ENCODE data around the gene PRKCE. TPM values are rescaled to one million over a fixed set of nuclear protein-coding genes. Genes with fewer than 3 reads are reported as not detected.

Gene PRKCE
- total and polyA plus RNA-seq, 7 experiments from 2014 or later, result 1.4 to 37.9 (median 19.5) TPM

DNA sequence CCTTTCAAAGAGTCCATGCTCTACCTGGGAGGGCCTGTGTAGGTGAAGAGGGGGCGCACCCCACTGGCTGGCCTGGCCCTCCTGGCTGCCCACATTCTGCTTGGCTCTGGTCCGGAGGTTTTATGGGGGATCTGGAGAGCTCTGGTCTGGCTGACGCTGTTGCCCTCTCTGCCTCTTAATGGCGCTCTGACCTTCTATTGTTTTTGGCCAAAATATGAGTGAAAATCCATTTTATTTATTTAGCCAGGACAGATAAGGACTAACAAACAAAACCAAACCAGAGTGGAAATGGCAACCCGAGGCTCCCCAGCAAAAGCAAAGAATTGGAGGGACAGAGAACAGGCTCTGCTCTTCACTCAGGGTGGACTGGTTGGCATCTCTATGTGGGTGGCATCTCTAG is 45.7 kb downstream of the PRKCE start:
- H3K36me3 ChIP-seq (ENCODE audit: control insufficient read depth in 2 of 3, insufficient read depth in 3 of 3, low read length in 3 of 3), result no peaks in the 10 kb centered on the region
- no peak overlapping the region for H3K27ac ChIP-seq (ENCODE audit: low read depth, low read length)
- intact Hi-C loops (cut with micrococcal nuclease), result no loop called here
- no peaks in the 10 kb centered on the region for H3K9me3 Mint-ChIP-seq
- H3K27me3 Mint-ChIP-seq, result no peaks in the 10 kb centered on the region
- ChIA-PET POLR2A (no interaction called here), CTCF (interaction anchor here (1.2 kb wide), 1 partner anchor 12 kb away, joined by 3 read pairs; no protein-coding TSS in a partner anchor)
- peaks cover 0 to 20% (median 0%) of the 10 kb centered on the region in 5 donors for H3K36me3 Mint-ChIP-seq
- DNase-seq, result no peak
- no peaks in the 10 kb centered on the region for H3K9me3 ChIP-seq (ENCODE audit: control insufficient read depth in 2 of 3, low read length in 3 of 3)
- H3K27me3 ChIP-seq (ENCODE audit: control insufficient read depth in 2 of 2, insufficient read depth in 2 of 2, low read length in 2 of 2), result no peaks in the 10 kb centered on the region
- H3K4me1 Mint-ChIP-seq, result peaks cover 0 to 15% (median 7%) of the 10 kb centered on the region in 7 donors
- H3K4me1 ChIP-seq (ENCODE audit: control insufficient read depth in 2 of 2, insufficient read depth in 2 of 2, low read length in 2 of 2), result no peaks in the 10 kb centered on the region
- H3K27ac Mint-ChIP-seq, result no peak overlapping the region
- no peak overlapping the region for H3K4me3 ChIP-seq (ENCODE audit: low read length)
- H3K4me3 Mint-ChIP-seq, result no peak overlapping the region
- ATAC-seq, result no peak

DNA sequence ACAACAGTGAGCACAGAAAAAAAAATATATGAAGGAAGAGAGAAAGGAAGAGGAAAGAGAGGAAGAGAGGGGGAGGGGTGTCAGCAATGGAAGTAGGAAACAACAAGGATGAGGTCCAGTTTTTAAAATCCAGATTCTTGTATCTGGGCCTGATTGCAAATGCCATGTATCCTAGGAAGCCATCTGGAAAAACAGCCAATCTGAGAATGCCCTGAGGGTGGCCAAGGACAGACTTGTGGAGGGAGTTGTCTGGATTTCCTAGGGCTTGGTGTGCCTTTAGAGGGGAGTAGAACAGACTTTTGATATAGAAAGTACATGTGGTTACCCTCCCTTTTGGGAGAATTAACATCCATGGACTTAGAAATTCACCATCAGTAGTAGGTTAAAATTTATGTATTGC is 47.1 kb downstream of the PRKCE start:
- ChIA-PET POLR2A (no interaction called here), CTCF (no interaction called here)
- Mint-ChIP-seq H3K27me3 (no peaks in the 10 kb centered on the region), H3K27ac (peak overlapping the region in 1 of 9 donors; percentile 57), H3K4me3 (no peak overlapping the region), H3K9me3 (no peaks in the 10 kb centered on the region), H3K4me1 (peaks cover 0 to 15% (median 6%) of the 10 kb centered on the region in 7 donors), H3K36me3 (peaks cover 0 to 20% (median 0%) of the 10 kb centered on the region in 5 donors)
- DNase-seq (no peak), ATAC-seq (no peak)
- Histone ChIP-seq H3K36me3 (ENCODE audit: control insufficient read depth in 2 of 3, insufficient read depth in 3 of 3, low read length in 3 of 3) (no peaks in the 10 kb centered on the region), H3K27me3 (ENCODE audit: control insufficient read depth in 2 of 2, insufficient read depth in 2 of 2, low read length in 2 of 2) (no peaks in the 10 kb centered on the region), H3K9me3 (ENCODE audit: control insufficient read depth in 2 of 3, low read length in 3 of 3) (no peaks in the 10 kb centered on the region), H3K4me1 (ENCODE audit: control insufficient read depth in 2 of 2, insufficient read depth in 2 of 2, low read length in 2 of 2) (no peaks in the 10 kb centered on the region), H3K27ac (ENCODE audit: low read depth, low read length) (no peak overlapping the region), H3K4me3 (ENCODE audit: low read length) (no peak overlapping the region)
- intact Hi-C loops (cut with micrococcal nuclease), result no loop called here

DNA sequence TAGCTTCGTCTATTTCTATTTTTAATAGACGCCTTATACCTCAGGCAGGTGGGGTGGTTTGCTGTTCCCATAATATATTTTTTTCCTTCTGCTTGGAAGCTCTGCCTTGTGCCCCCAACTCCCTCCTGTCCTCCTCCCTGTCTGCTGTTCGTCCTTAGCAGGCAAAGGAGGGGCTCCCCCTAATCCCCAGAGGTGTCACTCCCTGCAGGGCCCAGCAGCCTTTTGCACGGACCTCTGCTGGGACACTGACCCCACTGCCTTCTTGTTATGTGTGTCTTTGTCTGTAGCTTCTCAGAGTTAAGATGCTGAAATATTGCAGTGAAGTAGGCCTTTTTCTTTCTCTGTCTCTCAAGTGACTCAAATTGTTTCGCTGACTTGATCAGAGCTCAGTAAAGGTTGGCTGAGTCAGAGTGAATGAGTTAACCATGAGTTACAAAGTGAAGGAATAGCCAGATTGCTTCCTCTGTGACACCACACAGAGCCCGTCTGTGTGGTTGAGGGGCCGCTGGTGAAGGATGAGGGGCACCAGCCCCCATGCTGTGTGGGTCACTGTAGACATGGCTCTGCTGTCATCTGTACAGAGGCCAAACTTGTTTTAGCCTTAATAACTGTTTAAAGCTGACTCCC is 47.7 kb downstream of the PRKCE start:
- H3K36me3 ChIP-seq (ENCODE audit: control insufficient read depth in 2 of 3, insufficient read depth in 3 of 3, low read length in 3 of 3), result no peaks in the 10 kb centered on the region
- no peak for DNase-seq
- H3K4me3 Mint-ChIP-seq, result no peak overlapping the region
- no peaks in the 10 kb centered on the region for H3K27me3 Mint-ChIP-seq
- CTCF ChIA-PET, result no interaction called here
- no peaks in the 10 kb centered on the region for H3K4me1 ChIP-seq (ENCODE audit: control insufficient read depth in 2 of 2, insufficient read depth in 2 of 2, low read length in 2 of 2)
- H3K4me1 Mint-ChIP-seq, result peaks cover 0 to 15% (median 6%) of the 10 kb centered on the region in 7 donors
- no peaks in the 10 kb centered on the region for H3K9me3 Mint-ChIP-seq
- peak; percentile 12 for ATAC-seq
- H3K27ac ChIP-seq (ENCODE audit: low read depth, low read length), result no peak overlapping the region
- no peaks in the 10 kb centered on the region for H3K9me3 ChIP-seq (ENCODE audit: control insufficient read depth in 2 of 3, low read length in 3 of 3)
- H3K27ac Mint-ChIP-seq, result no peak overlapping the region
- H3K27me3 ChIP-seq (ENCODE audit: control insufficient read depth in 2 of 2, insufficient read depth in 2 of 2, low read length in 2 of 2), result no peaks in the 10 kb centered on the region
- no peak overlapping the region for H3K4me3 ChIP-seq (ENCODE audit: low read length)
- POLR2A ChIA-PET, result no interaction called here
- intact Hi-C loops (cut with micrococcal nuclease), result no loop called here
- peaks cover 0 to 25% (median 0%) of the 10 kb centered on the region in 5 donors for H3K36me3 Mint-ChIP-seq

DNA sequence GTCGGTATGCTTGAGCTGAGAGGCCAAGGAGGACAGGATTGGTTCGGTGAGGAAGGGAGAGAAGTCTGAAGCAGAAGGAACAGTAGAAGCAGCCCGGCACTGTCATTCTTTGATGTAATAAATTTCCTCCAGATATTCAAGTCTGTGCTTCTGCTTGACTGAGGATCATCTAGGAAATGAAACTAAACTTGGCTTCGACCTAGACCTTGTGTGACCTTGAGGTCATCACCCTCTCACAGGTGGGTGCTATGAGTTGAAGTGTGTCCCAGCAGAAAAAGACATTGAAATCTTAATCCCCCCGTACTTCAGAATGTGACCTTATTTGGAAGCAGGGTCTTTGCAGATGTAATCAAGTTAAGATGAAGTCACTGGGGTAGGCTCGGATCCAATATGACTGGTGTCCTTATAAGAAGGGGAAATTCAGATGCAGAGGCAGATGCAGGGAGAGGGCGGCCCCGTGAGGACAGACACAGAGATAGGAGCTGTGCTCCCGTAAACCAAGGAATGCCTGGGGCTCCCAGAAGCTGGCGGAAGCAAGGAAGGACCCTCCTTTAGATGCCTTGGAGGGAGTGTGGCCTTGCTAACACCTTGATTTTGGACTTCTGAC is 49.0 kb downstream of the PRKCE start:
- Histone ChIP-seq H3K4me3 (ENCODE audit: low read length) (no peak overlapping the region), H3K9me3 (ENCODE audit: control insufficient read depth in 2 of 3, low read length in 3 of 3) (no peaks in the 10 kb centered on the region), H3K4me1 (ENCODE audit: control insufficient read depth in 2 of 2, insufficient read depth in 2 of 2, low read length in 2 of 2) (no peaks in the 10 kb centered on the region), H3K36me3 (ENCODE audit: control insufficient read depth in 2 of 3, insufficient read depth in 3 of 3, low read length in 3 of 3) (no peaks in the 10 kb centered on the region), H3K27me3 (ENCODE audit: control insufficient read depth in 2 of 2, insufficient read depth in 2 of 2, low read length in 2 of 2) (no peaks in the 10 kb centered on the region), H3K27ac (ENCODE audit: low read depth, low read length) (no peak overlapping the region)
- Mint-ChIP-seq H3K36me3 (peaks cover 0 to 30% (median 0%) of the 10 kb centered on the region in 5 donors), H3K4me3 (no peak overlapping the region), H3K4me1 (peaks cover 0 to 15% (median 6%) of the 10 kb centered on the region in 7 donors), H3K9me3 (no peaks in the 10 kb centered on the region), H3K27ac (no peak overlapping the region), H3K27me3 (no peaks in the 10 kb centered on the region)
- intact Hi-C loops (cut with micrococcal nuclease), result no loop called here
- POLR2A ChIA-PET, result no interaction called here
- CTCF ChIA-PET, result no interaction called here
- ATAC-seq (no peak), DNase-seq (no peak)

DNA sequence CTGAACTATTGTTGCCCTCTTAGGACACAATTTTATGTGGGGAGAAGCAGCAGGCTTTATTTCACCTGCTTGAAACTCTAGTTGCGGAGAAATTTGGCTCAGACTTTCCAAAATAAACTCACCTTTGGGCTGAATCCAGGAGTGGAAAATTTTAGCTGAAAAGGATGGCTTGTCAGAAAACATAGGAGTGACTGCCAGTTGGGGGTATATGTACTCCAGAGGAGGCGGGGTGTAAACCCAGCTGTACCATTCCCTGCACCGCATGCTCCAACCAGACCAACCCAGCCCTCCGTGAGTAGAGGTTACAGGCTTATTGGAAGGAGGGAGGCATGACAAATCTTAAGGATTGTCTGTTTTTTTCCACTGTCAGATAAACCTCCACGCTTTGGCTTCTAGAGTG is 53.8 kb downstream of the PRKCE start:
- peaks cover 0 to 9% (median 4%) of the 10 kb centered on the region in 11 donors for H3K9me3 Mint-ChIP-seq
- no peaks in the 10 kb centered on the region for H3K4me1 ChIP-seq (ENCODE audit: control insufficient read depth in 2 of 2, insufficient read depth in 2 of 2, low read length in 2 of 2)
- no peaks in the 10 kb centered on the region for H3K27me3 ChIP-seq (ENCODE audit: control insufficient read depth in 2 of 2, insufficient read depth in 2 of 2, low read length in 2 of 2)
- no peak for DNase-seq
- no peaks in the 10 kb centered on the region for H3K9me3 ChIP-seq (ENCODE audit: control insufficient read depth in 2 of 3, low read length in 3 of 3)
- no peak overlapping the region for H3K27ac ChIP-seq (ENCODE audit: low read depth, low read length)
- ATAC-seq, result no peak
- H3K4me3 ChIP-seq (ENCODE audit: low read length), result no peak overlapping the region
- POLR2A ChIA-PET, result interaction anchor here (0.6 kb wide), 1 partner anchor 1465 kb away, joined by 3 read pairs; no protein-coding TSS in a partner anchor
- H3K4me1 Mint-ChIP-seq, result peaks cover 0 to 2% (median 0%) of the 10 kb centered on the region in 7 donors
- H3K36me3 ChIP-seq (ENCODE audit: control insufficient read depth in 2 of 3, insufficient read depth in 3 of 3, low read length in 3 of 3), result no peaks in the 10 kb centered on the region
- H3K27me3 Mint-ChIP-seq, result no peaks in the 10 kb centered on the region
- CTCF ChIA-PET, result no interaction called here
- peaks cover 9 to 48% (median 24%) of the 10 kb centered on the region in 5 donors for H3K36me3 Mint-ChIP-seq
- no peak overlapping the region for H3K4me3 Mint-ChIP-seq
- no peak overlapping the region for H3K27ac Mint-ChIP-seq
- intact Hi-C loops (cut with micrococcal nuclease), result no loop called here

DNA sequence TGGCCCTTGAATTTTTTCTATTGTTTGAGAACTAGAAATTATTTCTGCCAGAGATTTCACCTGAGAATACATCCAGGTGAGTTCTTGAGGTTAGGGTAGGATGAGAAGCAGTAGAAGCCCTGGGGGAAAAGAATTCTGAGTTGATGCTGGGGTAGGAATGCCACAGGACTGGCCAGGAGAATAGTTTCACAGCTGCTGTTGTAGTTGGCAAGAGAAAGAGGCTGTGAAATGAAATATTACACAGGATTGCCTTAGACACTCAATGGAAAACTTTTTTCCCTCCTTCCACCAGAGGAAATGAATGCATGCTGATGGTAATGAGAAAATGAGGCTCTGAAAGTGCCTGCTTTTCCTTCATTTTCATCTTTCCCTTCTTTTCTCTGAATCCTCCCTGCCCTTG is 54.6 kb downstream of the PRKCE start:
- Histone ChIP-seq H3K4me3 (ENCODE audit: low read length) (no peak overlapping the region), H3K27ac (ENCODE audit: low read depth, low read length) (no peak overlapping the region), H3K4me1 (ENCODE audit: control insufficient read depth in 2 of 2, insufficient read depth in 2 of 2, low read length in 2 of 2) (no peaks in the 10 kb centered on the region), H3K27me3 (ENCODE audit: control insufficient read depth in 2 of 2, insufficient read depth in 2 of 2, low read length in 2 of 2) (no peaks in the 10 kb centered on the region), H3K9me3 (ENCODE audit: control insufficient read depth in 2 of 3, low read length in 3 of 3) (no peaks in the 10 kb centered on the region), H3K36me3 (ENCODE audit: control insufficient read depth in 2 of 3, insufficient read depth in 3 of 3, low read length in 3 of 3) (no peaks in the 10 kb centered on the region)
- Mint-ChIP-seq H3K36me3 (peaks cover 9 to 44% (median 26%) of the 10 kb centered on the region in 5 donors), H3K27me3 (no peaks in the 10 kb centered on the region), H3K4me3 (no peak overlapping the region), H3K27ac (peak overlapping the region in 1 of 9 donors; percentile 18), H3K9me3 (peaks cover 0 to 9% (median 4%) of the 10 kb centered on the region in 11 donors), H3K4me1 (no peaks in the 10 kb centered on the region)
- ChIA-PET POLR2A (no interaction called here), CTCF (no interaction called here)
- intact Hi-C loops (cut with micrococcal nuclease), result no loop called here
- no peak for DNase-seq
- ATAC-seq, result no peak

DNA sequence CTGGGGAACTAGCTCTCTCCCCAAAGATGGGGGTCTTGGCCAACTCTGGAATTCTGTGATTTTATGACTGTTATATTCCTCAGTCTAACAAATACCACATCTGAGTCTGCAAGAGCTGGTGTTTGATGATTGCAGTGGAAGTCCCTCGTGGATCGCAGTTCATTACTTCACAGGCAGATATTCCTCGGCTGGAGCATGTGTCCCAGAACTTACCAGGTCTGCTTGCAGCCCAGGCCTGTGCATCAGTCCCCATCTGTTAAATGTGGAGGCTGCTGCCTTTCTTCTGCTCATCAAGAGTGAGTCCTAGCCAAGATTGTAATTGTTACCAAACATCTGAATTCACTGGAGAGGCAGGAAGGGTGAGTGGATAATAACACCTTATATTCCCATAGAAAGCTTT is 55.5 kb downstream of the PRKCE start:
- DNase-seq (no peak), ATAC-seq (no peak)
- no peaks in the 10 kb centered on the region for H3K27me3 ChIP-seq (ENCODE audit: control insufficient read depth in 2 of 2, insufficient read depth in 2 of 2, low read length in 2 of 2)
- H3K27ac ChIP-seq (ENCODE audit: low read depth, low read length), result no peak overlapping the region
- Mint-ChIP-seq H3K9me3 (peaks cover 0 to 9% (median 4%) of the 10 kb centered on the region in 11 donors), H3K4me3 (no peak overlapping the region), H3K27ac (no peak overlapping the region), H3K4me1 (no peaks in the 10 kb centered on the region), H3K36me3 (peaks cover 9 to 38% (median 29%) of the 10 kb centered on the region in 5 donors), H3K27me3 (no peaks in the 10 kb centered on the region)
- no peaks in the 10 kb centered on the region for H3K36me3 ChIP-seq (ENCODE audit: control insufficient read depth in 2 of 3, insufficient read depth in 3 of 3, low read length in 3 of 3)
- no peaks in the 10 kb centered on the region for H3K4me1 ChIP-seq (ENCODE audit: control insufficient read depth in 2 of 2, insufficient read depth in 2 of 2, low read length in 2 of 2)
- H3K9me3 ChIP-seq (ENCODE audit: control insufficient read depth in 2 of 3, low read length in 3 of 3), result no peaks in the 10 kb centered on the region
- ChIA-PET POLR2A (no interaction called here), CTCF (no interaction called here)
- H3K4me3 ChIP-seq (ENCODE audit: low read length), result no peak overlapping the region
- intact Hi-C loops (cut with micrococcal nuclease), result no loop called here
